Measurements from ENCODE around the gene UBN2. TPM values are rescaled to one million over a fixed set of nuclear protein-coding genes. Genes with fewer than 3 reads are reported as not detected.
A peak's percentile ranks its signal among the peaks of the same experiment; 100 is the strongest.

Gene UBN2
- total and polyA plus RNA-seq, 4 donors, result 2.5 to 30.6 (median 13.0) TPM

- Histone ChIP-seq H3K4me1 (ENCODE audit: control insufficient read depth in 1 of 2, insufficient read depth in 2 of 2, low read length in 2 of 2) (no peaks in the 10 kb centered on the region), H3K9me3 (ENCODE audit: control insufficient read depth, low read length) (no peaks in the 10 kb centered on the region), H3K27me3 (ENCODE audit: control insufficient read depth in 1 of 2, insufficient read depth in 2 of 2, low read length in 1 of 2) (no peaks in the 10 kb centered on the region), H3K27ac (ENCODE audit: low read depth in 1 of 2, low read length in 2 of 2) (peak overlapping the region; percentile 87 to 95), H3K36me3 (ENCODE audit: control insufficient read depth in 1 of 2, insufficient read depth in 2 of 2, low read length in 1 of 2) (no peaks in the 10 kb centered on the region), H3K4me3 (ENCODE audit: low read length in 2 of 2) (peak overlapping the region; percentile 58 to 63)
- DNase-seq (peak; percentile 84 to 88), ATAC-seq (ENCODE audit: low FRiP score) (peak; percentile 34)
- intact Hi-C loops (cut with DNase I), result loop anchor here (1.0 to 2.0 kb wide), 3 partner anchors 18 to 110 kb away; partner anchors contain the start of genes LUC7L2 (in 2 of the 2) and UBN2 (in 1 of the 2)
- 1% methylated on average over 9 of the region's 9 CpGs for whole genome bisulfite sequencing, 2 donors
Measured at GRCh38 chr7:139340808-139341057, 109.7 kb downstream of the UBN2 start.

- ATAC-seq (ENCODE audit: low FRiP score) (peak; percentile 93), DNase-seq (peak; percentile 96)
- no peaks in the 10 kb centered on the region for H3K9me3 ChIP-seq (ENCODE audit: control insufficient read depth, low read length)
- H3K36me3 ChIP-seq (ENCODE audit: control insufficient read depth in 1 of 2, insufficient read depth in 2 of 2, low read length in 1 of 2), result no peaks in the 10 kb centered on the region
- WGBS, 2 donors, result 0% methylated on average over 54 of the region's 54 CpGs
- no peaks in the 10 kb centered on the region for H3K27me3 ChIP-seq (ENCODE audit: control insufficient read depth in 1 of 2, insufficient read depth in 2 of 2, low read length in 1 of 2)
- peak within 1 kb of the TSS; percentile 58 to 63 for H3K4me3 ChIP-seq (ENCODE audit: low read length in 2 of 2)
- peak within 1 kb of the TSS; percentile 94 to 98 for H3K27ac ChIP-seq (ENCODE audit: low read depth in 1 of 2, low read length in 2 of 2)
- intact Hi-C loops (cut with DNase I), result loop anchor here (1.0 to 2.0 kb wide), 3 partner anchors 18 to 110 kb away; partner anchors contain the start of genes LUC7L2 (in 2 of the 2) and UBN2 (in 1 of the 2)
- H3K4me1 ChIP-seq (ENCODE audit: control insufficient read depth in 1 of 2, insufficient read depth in 2 of 2, low read length in 2 of 2), result no peaks in the 10 kb centered on the region
Measured at GRCh38 chr7:139341058-139341775, 110.2 kb downstream of the UBN2 start, which contains the start of gene FMC1. Gene FMC1 (plus strand): TSS chr7:139341337. CDS start chr7:139341385, 48 bp downstream.

GRCh38 chr7:139341776-139342226 is 110.8 kb downstream of the UBN2 start:
- 0% methylated on average over 9 of the region's 9 CpGs for WGBS, 2 donors
- intact Hi-C loops (cut with DNase I), result loop anchor here (1.0 to 2.0 kb wide), 3 partner anchors 17 to 111 kb away; partner anchors contain the start of genes LUC7L2 (in 2 of the 2) and UBN2 (in 1 of the 2)

GRCh38 chr7:139345042-139345441 is 114.0 kb downstream of the UBN2 start:
- H3K27ac ChIP-seq (ENCODE audit: low read depth in 1 of 2, low read length in 2 of 2), result no peak overlapping the region
- intact Hi-C loops (cut with DNase I), result no loop called here
- no peaks in the 10 kb centered on the region for H3K36me3 ChIP-seq (ENCODE audit: control insufficient read depth in 1 of 2, insufficient read depth in 2 of 2, low read length in 1 of 2)
- DNase-seq, result no peak
- no peak for ATAC-seq (ENCODE audit: low FRiP score)
- WGBS, 2 donors, result 83 to 95% methylated on average over 1 of the region's 1 CpG
- H3K4me3 ChIP-seq (ENCODE audit: low read length in 2 of 2), result no peak overlapping the region
- H3K4me1 ChIP-seq (ENCODE audit: control insufficient read depth in 1 of 2, insufficient read depth in 2 of 2, low read length in 2 of 2), result no peaks in the 10 kb centered on the region
- H3K27me3 ChIP-seq (ENCODE audit: control insufficient read depth in 1 of 2, insufficient read depth in 2 of 2, low read length in 1 of 2), result no peaks in the 10 kb centered on the region
- no peaks in the 10 kb centered on the region for H3K9me3 ChIP-seq (ENCODE audit: control insufficient read depth, low read length)

More at GRCh38 chr7:139341776-139342226, 110.8 kb downstream of the UBN2 start:
- Histone ChIP-seq H3K9me3 (ENCODE audit: control insufficient read depth, low read length) (no peaks in the 10 kb centered on the region), H3K4me1 (ENCODE audit: control insufficient read depth in 1 of 2, insufficient read depth in 2 of 2, low read length in 2 of 2) (no peaks in the 10 kb centered on the region), H3K27me3 (ENCODE audit: control insufficient read depth in 1 of 2, insufficient read depth in 2 of 2, low read length in 1 of 2) (no peaks in the 10 kb centered on the region), H3K4me3 (ENCODE audit: low read length in 2 of 2) (peak overlapping the region; percentile 55 to 63), H3K27ac (ENCODE audit: low read depth in 1 of 2, low read length in 2 of 2) (peak overlapping the region; percentile 94 to 98), H3K36me3 (ENCODE audit: control insufficient read depth in 1 of 2, insufficient read depth in 2 of 2, low read length in 1 of 2) (no peaks in the 10 kb centered on the region)
- DNase-seq (no peak), ATAC-seq (ENCODE audit: low FRiP score) (no peak)

- 93 to 94% methylated on average over 2 of the region's 2 CpGs for WGBS, 2 donors
- Histone ChIP-seq H3K9me3 (ENCODE audit: control insufficient read depth, low read length) (no peaks in the 10 kb centered on the region), H3K36me3 (ENCODE audit: control insufficient read depth in 1 of 2, insufficient read depth in 2 of 2, low read length in 1 of 2) (no peaks in the 10 kb centered on the region), H3K27ac (ENCODE audit: low read depth in 1 of 2, low read length in 2 of 2) (no peak overlapping the region), H3K4me3 (ENCODE audit: low read length in 2 of 2) (no peak overlapping the region), H3K27me3 (ENCODE audit: control insufficient read depth in 1 of 2, insufficient read depth in 2 of 2, low read length in 1 of 2) (no peaks in the 10 kb centered on the region), H3K4me1 (ENCODE audit: control insufficient read depth in 1 of 2, insufficient read depth in 2 of 2, low read length in 2 of 2) (no peaks in the 10 kb centered on the region)
- DNase-seq (no peak), ATAC-seq (ENCODE audit: low FRiP score) (no peak)
- intact Hi-C loops (cut with DNase I), result no loop called here
Measured at GRCh38 chr7:139351027-139351426, 120.0 kb downstream of the UBN2 start.

GRCh38 chr7:139354729-139355128 is 123.7 kb downstream of the UBN2 start:
- Histone ChIP-seq H3K36me3 (ENCODE audit: control insufficient read depth in 1 of 2, insufficient read depth in 2 of 2, low read length in 1 of 2) (no peaks in the 10 kb centered on the region), H3K27ac (ENCODE audit: low read depth in 1 of 2, low read length in 2 of 2) (no peak overlapping the region), H3K9me3 (ENCODE audit: control insufficient read depth, low read length) (no peaks in the 10 kb centered on the region), H3K4me3 (ENCODE audit: low read length in 2 of 2) (no peak overlapping the region), H3K27me3 (ENCODE audit: control insufficient read depth in 1 of 2, insufficient read depth in 2 of 2, low read length in 1 of 2) (no peaks in the 10 kb centered on the region), H3K4me1 (ENCODE audit: control insufficient read depth in 1 of 2, insufficient read depth in 2 of 2, low read length in 2 of 2) (no peaks in the 10 kb centered on the region)
- WGBS, 2 donors, result 94 to 100% methylated on average over 2 of the region's 2 CpGs
- no peak for DNase-seq
- ATAC-seq (ENCODE audit: low FRiP score), result no peak
- intact Hi-C loops (cut with DNase I), result no loop called here

GRCh38 chr7:139355320-139355719 is 124.3 kb downstream of the UBN2 start:
- H3K36me3 ChIP-seq (ENCODE audit: control insufficient read depth in 1 of 2, insufficient read depth in 2 of 2, low read length in 1 of 2), result no peaks in the 10 kb centered on the region
- DNase-seq (no peak), ATAC-seq (ENCODE audit: low FRiP score) (no peak)
- WGBS, 2 donors, result 96 to 98% methylated on average over 1 of the region's 1 CpG
- no peak overlapping the region for H3K4me3 ChIP-seq (ENCODE audit: low read length in 2 of 2)
- H3K9me3 ChIP-seq (ENCODE audit: control insufficient read depth, low read length), result no peaks in the 10 kb centered on the region
- H3K27ac ChIP-seq (ENCODE audit: low read depth in 1 of 2, low read length in 2 of 2), result no peak overlapping the region
- intact Hi-C loops (cut with DNase I), result no loop called here
- no peaks in the 10 kb centered on the region for H3K4me1 ChIP-seq (ENCODE audit: control insufficient read depth in 1 of 2, insufficient read depth in 2 of 2, low read length in 2 of 2)
- no peaks in the 10 kb centered on the region for H3K27me3 ChIP-seq (ENCODE audit: control insufficient read depth in 1 of 2, insufficient read depth in 2 of 2, low read length in 1 of 2)

Data from aorta (tissue), 5 donors.